NCI-H1694 treated with DMSO at 0.1 percent for 48 hours (cell line): ENCODE results near the gene MT1M.

Source experiments
- DNase-seq: peaks from one replicate; lab custom pipeline; 2025; lab: John Stamatoyannopoulos, UW

Gene MT1M

DNA sequence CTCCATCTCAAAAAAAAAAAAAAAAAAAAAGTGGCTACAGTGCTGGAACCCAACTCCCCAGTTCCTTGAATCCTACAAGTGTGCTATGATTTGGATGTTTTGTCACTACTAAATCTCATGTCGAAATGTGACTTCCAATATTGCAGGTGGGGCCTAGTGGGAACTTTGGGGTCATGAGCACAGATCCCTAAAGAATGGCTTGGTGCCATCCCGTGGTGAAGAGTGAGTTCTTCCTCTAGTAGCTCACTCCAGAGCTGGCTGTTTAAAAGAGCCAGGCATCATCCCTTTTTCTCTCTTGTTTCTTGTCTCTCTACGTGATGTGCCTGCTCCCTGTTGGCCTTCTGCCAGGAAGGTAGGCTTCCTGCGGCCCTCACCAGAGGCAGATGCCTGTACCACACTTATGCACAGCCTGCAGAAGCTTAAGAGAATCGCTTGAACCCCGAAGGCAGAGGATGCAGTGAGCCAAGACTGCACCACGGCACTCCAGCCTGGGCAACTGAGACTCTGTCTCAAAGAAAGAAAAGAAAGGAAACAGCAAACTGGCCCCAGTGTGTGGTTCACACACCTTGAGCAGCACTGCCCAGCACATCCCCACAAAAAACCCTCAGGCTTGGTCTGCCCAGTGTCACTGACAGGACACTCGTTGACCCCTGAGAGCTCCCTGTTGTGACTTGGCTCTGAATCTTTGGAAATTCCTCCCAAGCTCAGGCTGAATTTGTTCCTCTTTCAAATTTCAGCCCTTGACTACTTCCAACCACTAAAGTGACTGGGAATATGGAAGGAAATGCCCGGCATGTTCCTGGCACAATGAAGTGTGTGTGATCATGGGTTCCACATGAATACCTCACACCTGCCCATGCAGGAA, 3.7 kb upstream of the MT1M start:
- no peak for DNase-seq

DNA sequence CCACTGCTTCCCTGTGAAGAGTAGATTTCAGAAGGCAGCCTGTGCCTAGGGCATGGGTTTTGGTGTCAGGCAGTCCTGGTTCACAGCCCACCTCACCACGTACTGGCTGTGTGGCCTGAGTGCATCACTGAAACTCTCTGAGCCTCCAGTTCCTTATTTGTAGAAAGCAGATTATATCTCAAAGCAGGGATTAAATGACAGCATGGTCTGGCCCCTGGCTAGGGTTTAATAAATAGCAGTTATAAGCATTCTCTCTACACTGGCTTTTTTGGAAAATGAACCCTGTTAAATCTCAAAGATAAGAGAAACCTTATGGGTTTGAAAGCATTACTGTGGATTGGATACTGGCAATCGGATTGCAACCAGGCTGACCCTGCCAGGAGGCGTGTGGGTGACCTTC, 2.9 kb upstream of the MT1M start:
- DNase-seq: no peak

DNA sequence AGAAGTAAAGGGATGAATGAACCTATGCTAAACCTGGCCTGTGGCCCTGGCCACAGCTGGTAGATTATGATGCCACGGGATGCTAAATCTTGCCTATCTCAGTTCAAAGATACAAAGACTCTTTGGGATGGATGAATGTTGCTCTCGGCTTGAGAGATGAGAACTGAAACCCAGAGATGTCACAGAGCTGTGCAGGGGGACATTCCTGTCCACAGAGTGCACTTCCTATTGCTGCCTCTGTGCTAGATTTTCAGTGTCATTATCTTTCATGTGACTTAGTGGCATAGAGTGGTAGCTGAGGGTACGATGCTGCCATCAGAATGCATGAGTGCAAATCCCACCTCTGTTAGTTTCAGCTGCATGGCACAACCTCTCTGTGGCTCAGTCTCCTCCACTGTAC, 2.3 kb upstream of the MT1M start:
- DNase-seq: no peak

DNA sequence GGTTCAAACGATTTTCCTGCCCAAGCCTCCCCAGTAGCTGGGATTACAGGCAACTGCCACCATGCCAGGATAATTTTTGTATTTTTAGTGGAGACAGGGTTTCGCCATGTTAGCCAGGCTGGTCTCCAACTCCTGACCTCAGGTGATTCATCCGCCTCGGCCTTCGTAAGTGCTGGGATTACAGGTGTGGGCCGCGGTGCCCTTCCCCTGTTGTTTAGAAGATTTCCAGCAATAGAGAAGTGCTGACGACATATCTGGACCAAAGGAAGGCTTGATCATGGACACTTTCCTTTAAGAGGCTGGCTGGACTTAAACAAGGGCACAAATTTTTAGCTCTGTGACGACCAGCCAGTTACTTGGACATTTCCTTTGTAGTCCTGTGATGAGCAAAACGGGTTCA, 1.3 kb upstream of the MT1M start:
- DNase-seq: no peak

DNA sequence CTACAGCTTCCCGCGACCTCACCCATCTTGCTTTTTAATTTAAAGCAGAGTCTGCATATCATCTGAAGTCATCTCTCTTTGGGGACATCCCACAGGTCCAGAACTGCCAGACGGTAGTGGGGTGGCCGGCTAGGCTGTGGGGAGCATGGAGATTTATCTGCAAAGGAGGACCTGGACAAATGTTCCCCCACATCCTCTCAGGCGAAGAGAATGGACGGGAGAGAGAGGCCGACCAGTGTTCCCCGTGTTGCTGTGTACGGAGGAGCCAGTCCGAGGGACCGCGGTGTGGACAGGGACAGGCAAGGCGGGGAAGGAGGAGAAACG, 665 bp upstream of the MT1M start:
- DNase-seq: no peak

DNA sequence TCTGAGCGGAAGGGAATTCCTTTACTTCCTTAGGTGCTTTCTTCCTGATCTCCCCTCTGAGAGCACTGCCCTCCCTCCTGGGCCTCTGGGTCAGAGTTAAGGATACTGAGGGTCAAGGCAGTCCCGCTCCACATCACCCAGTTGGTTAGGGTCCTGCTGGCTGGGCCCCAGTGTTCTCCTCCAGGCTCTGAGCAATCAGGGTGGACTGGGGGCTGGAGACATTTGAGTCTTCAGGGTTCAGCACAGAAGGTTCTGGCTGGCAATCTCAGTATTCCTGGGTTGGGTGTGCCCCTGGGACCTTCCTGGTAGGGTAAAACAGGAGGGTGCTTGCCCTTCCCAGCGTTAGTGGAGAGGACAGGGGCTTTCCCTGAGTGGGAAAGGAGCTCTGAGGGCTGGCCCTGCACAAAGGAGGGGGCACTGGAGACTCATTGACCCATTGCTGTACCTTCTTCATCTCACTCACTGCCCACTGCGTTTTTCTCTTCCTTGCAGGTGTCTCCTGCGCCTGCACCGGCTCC, 448 bp downstream of the MT1M start:
- no peak for DNase-seq

DNA sequence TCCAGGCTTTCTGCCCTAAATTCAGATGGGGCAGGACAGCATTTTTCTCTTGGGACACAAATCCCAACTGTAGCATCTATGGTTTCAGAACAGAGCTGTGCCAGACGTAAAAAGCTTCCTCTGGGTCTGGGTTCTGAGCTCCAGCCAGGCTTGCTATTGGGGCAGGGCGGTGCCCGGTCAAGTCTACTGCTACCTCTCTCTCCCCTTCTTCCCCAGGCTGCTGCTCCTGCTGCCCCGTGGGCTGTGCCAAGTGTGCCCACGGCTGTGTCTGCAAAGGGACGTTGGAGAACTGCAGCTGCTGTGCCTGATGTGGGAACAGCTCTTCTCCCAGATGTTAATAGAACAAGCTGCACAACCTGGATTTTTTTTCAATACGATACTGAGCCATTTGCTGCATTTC, 1.1 kb downstream of the MT1M start:
- DNase-seq: no peak

DNA sequence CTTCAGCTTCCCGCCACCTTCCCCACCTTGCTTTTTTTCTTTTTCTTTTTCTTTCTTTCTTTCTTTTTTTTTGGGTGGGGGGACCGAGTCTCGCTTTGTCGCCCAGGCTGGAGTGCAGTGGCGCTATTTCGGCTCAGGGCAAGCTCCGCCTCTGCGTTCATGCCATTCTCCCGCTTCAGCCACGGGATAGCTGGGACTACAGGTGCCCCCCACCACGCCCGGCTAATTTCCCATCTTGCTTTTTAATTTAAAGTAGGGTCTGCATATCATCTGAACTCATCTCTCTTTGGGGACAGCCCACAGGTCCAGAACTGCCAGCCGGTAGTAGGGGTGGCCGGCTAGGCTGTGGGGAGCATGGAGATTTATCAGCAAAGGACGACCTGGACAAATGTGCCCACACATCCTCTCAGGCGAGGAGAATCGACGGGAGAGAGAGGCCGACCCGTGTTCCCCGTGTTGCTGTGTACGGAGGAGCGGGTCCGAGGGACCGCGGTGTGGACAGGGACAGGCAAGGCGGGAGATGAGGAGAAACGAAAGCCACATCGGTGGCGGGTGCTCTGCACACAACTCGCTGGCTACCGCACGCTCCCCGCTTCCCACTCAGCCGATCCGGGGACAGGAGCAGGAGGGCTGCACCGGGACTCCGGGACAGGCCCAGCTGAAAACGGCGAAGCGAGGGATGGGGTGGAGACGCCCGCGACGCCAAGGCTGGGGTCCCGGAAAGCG, 2.4 kb downstream of the MT1M start:
- no peak for DNase-seq

DNA sequence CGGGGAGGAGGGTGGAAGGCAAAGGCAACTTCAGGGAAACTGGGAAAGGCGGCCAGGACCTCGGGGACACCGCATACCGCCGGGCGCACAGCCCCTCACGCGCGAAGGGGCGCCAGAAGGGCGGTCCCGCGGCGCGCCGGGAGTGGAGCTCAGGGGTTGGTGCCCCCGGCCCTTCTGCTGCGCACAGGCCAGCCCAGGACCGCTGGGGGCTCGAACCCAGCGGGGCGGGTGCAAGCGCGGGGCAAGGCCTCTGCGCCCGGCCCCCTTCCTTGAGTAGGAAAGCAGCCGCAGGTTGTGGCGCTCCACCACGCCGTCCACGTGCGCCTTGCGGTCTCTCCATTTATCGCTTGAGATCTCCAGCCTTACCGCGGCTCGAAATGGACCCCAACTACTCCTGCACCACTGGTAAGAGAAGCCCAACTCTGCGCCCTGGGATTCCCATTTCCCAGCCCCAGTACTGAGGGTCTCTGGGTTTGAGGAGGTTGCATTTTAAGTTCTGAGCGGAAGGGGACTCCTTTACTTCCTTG, 3.0 kb downstream of the MT1M start:
- no peak for DNase-seq

DNA sequence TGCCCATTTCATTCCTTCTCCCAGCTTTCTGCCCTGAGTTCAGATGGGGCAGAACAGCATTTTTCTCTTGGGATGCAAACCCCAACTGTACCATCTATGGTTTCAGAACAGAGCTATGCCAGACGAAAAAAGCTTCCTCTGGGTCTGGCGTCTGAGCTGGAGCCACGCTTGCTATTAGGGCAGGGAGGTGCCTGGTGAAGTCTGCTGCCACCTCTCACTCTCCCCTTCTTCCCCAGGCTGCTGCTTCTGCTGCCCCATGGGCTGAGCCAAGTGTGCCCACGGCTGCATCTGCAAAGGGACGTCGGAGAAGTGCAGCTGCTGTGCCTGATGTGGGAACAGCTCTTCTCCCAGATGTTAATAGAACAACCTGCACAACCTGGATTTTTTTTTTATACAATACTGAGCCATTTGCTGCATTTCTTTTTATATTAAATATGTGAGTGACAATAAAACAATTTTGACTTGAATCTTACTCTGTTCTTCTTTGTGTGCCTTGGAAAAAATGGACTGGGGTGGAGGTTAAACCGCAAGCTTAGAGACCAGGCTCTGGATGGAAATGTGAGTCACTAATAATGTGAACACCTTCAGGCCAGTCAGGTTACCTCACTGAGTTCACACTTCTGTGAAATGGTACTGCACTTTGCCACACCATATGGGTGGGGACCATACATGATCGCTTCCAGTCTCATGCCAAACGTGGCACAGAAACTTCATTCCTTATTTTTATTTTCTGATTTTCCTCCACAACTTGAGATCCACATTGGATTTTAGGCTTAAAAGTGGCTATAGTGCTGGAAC, 4.4 kb downstream of the MT1M start:
- no peak for DNase-seq

DNA sequence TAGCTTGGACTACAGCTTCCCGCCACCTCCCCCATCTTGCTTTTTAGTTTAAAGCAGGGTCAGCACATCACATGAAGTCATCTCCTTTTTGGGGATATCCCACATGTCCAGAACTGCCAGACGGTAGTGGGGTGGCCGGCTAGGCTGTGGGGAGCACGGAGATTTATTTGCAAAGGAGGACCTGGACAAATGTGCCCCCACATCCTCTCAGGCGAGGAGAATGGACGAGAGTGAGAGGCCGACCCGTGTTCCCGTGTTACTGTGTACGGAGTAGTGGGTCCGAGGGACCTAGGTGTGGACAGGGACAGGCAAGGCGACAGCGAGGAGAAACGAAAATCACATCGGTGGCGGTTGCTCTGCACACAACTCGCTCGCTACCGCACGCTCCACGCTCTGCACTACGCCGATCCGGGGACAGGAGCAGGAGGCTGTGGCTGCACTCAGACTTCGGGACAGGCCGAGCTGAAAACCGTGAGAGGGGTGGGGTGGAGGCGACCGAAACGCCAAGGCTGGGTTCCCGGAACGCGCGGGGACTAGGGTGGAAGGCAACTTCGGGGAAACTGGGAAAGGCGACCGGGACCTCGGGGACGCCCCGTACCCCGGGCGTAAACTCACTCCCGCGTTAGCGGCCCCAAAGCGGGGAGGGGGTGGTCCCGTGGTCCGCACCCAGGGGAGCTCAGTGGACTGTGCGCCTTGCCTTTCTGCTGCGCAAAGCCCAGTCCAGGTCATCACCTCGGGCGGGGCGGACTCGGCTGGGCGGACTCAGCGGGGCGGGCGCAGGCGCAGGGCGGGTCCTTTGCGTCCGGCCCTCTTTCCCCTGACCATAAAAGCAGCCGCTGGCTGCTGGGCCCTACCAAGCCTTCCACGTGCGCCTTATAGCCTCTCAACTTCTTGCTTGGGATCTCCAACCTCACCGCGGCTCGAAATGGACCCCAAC, 5.6 kb downstream of the MT1M start, which contains the start of gene MT1A:
TSS of gene MT1A (plus strand) at position 853 of the 937 bp plus-strand sequence. CDS start at position 926, 73 bp downstream.
- DNase-seq: no peak

DNA sequence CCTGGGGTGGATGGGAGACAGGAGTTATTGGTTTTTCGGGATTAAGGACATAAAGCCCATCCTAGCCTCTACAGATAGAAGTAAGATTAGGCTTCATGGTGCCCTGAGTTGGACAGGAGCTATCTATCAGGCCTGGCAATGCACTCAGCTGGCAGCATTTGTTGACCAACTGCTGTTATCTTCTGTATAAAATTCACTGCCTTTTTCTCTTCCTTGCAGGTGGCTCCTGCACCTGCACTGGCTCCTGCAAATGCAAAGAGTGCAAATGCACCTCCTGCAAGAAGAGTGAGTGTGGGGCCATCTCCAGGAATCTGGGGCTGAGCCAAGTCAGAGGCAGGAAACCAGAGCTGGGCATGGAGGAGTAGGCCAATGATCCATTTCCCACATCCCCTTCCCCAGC, 6.6 kb downstream of the MT1M start:
- no peak for DNase-seq

DNA sequence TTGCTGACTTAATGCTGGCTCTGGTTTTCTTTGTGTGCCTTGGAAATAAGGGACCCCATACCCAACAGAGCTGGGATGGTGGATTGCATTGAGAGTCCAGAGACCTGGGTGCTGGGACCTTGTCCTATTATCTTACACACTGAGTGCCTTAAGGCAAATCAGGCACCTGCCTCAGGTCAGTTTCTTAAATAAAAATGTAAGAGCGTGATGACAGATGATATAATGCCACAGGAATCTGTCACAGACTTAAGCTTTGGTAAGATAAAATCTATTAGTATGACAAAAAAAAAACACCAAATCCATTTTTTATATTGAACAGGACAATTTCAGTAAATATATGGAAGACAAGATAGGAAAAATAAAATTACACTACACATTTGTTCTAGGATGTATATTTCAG, 7.6 kb downstream of the MT1M start:
- no peak for DNase-seq

DNA sequence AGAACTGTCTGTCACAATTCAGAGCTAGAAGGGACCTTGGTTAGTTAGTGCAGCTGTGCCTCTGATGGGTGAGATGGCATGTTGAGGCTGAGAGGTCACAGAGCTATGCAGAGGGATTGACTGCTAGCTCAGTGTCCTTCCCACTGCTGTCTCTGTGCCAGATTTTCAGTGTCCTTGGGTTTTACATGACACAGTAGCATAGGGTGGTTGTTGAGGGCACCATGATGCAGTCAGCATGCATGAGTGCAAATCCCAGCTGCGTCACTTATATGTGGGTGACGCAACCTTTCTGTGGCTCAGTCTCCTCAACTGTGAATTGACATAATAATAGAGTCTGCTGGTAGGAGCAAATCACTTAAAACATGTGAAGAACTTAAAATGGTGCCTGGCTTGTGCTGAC, 8.7 kb downstream of the MT1M start:
- DNase-seq: no peak

DNA sequence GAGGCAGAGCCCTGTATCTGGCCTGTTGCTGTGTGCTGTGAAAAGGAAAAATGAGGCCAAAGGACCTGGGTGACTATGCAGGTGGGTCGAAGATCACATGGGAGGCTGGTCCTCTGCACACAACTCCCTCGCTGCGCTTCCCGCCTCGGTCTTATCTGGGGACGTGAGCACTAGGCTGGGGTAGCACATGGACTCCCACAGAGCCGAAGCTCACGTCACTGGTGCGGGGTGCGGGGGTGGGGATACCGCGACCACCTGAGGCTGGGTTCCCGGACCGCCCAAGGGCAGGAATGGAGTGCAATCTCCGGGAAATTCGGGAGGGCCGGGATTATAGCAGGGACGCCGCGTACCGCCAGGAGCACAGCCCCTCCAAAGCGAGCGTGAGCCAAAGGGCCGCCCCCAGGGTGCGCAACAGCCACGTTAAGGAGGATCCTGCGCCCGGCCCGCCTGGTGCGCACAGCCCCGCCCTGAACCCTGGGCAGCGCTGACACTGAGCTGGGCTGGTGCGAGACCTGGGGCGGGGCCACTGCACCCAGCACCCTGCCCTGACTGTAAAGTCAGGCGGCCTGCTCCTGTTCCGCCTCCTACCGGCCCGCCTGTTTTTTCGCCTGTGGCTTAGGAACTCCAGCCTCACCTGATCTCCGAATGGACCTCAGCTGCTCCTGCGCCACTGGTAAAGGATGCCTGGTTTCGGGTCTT, 10.8 kb downstream of the MT1M start:
- no peak for DNase-seq

DNA sequence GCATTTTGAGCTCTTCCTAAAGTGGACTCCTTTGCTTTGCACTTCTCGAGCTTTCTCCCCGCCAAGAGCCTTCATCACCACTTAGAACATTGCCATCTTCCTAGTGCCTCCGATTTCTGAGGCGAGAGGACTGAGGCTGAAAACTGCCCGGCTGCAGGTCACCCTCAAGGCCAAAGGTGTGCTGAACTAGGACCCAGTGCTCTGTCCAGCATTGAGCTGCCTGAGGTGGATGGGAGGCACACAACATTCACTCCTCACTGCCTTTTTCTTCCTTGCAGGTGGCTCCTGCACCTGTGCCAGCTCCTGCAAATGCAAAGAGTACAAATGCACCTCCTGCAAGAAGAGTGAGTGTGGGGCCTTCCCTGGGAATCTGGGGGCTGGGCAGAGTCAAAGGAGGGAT, 11.4 kb downstream of the MT1M start:
- no peak for DNase-seq

DNA sequence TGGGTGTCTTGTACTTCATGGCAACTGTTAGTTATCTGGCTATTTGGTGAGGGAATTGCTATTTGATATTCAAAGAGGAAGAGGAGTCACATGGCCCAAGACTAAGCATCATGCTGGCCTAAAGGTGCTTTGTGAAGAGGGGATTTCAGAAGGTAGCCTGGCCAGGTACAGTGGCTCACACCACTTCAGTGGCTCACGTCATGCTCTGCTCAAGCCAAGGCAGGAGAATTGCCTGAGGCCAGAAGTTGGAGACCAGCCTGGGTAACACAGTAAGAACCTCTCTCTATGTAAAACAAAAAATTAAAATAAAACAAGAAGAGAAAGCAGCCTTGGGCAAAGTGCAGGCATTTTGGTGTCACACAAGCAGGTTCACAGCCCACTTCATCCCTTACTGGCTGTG, 12.9 kb downstream of the MT1M start:
- no peak for DNase-seq

DNA sequence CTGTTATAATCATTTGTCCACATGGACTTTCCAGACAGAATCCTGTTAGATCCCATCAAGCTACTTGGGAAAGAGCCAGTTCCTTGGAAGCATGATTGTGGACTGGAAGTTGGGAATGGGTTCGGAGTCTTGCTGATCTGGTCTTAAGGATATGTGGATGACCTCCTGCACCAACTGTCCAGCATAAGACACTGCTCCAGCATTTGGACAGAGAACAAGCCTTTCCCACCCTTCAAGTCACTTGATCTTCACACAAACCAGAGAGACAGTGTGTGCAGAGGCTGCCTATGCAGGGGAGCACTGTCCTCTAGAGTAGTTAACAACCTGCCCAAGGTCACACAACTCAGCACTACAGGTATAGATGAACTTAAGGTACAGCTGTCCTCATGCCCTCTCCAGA, 13.4 kb downstream of the MT1M start:
- DNase-seq: no peak

DNA sequence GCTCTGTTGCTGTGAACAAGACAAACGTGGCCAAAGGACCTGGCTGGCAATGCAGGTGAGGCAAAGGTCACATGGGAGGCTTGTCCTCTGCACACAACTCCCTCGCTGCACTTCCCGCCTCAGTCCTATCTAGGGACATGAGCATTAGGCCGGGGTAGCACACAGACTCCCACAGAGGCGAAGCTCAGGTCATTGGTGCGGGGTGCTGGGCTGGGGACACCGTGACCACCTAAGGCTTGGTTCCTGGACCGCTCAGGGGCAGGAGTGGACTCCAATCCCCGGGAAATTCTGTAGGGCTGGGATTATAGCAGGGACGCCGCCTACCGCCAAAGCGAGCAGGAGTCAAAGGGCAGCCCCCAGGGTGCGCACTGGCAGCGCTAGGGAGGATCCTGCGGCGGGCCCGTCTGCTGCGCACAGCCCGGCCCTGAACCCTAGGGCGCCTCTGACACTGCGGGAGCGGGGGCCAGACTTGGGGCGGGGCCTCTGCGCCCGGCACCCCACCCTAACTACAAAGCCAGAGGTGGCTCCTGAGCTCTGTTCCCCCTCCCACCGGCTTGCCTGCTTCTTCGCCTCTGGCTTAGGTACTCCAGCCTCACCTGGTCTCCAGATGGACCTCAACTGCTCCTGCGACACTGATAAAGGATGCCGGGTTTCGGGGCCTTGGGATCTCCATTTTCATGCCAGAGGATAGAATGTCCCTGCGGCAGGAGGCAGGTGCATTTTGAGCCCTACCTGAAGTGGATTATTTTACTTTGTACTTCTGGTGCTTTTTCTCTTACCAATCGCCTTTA, 15.4 kb downstream of the MT1M start:
- DNase-seq: no peak

DNA sequence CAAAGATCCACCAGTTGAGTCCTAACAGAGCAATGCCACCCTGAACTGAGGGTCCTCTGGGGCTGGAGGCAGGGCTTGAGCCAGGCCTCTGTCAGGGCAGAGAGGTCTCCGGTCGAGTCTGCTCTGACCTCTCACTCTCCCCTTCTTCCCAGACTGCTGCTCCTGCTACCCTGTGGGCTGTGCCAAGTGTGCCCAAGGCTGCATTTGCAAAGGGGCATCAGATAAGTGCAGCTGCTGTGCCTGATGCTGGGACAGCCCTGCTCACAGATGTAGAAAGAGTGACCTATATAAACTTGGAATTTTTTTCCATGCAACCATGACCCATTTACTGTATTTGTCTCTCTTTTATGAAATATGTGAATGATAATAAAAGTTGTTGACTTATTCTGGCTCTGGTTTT, 16.8 kb downstream of the MT1M start:
- no peak for DNase-seq
